HG03342 (cell line): ENCODE data around the gene CELF5.
"Not testable (repeated sequence)": the region's sequence is repeated elsewhere in the genome, so short reads cannot be mapped to it uniquely, and the experiment has no call there.

Source experiments
- ATAC-seq: cut with Tn5 transposase; IDR thresholded peaks from one replicate; pipeline ENCODE4 v1.9.1; 2021; ENCODE audit warnings: mild to moderate bottlenecking, moderate library complexity; ENCODE audit not compliant: unreplicated experiment

CELF5 gene

GRCh38 chr19:3316132-3316648 is 91.7 kb downstream of the CELF5 start:
- ATAC-seq = no peak

GRCh38 chr19:3316659-3317207 is 92.3 kb downstream of the CELF5 start:
- ATAC-seq = no peak

DNA sequence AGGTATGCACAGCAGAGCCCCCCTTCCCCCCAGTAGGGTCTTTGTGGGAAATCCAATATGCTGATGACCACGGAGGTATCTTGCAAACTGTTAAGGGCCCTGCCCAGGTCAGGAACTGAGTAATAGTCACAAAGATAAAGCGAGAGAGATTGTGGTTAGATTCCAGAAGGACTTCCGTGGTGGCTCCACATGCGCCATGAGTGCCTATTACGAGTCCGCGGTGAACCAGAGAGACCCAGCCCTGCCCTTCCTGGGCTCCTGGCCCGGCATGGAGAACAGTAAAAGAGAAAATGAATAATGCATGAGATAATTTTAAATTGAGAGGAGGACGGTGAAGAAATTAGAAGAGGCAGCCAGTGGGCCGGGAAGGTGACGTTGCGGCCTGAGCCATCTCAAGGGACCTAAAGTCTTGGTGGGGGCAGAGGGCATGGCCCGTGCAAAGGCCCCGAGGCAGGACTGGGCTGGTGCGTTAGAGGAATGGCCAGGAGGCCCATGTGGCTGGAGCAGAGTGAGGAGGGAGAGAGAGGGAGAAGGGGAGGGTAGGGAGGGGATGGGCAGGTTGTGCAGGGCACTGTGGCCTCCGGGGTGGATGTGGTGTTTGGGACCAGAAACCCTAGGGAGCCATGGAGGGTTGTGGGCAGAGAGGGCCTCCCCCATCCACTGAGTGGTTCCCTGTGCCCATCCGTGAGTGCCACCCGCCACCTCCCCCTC is 95.3 kb downstream of the CELF5 start:
- ATAC-seq = no peak

DNA sequence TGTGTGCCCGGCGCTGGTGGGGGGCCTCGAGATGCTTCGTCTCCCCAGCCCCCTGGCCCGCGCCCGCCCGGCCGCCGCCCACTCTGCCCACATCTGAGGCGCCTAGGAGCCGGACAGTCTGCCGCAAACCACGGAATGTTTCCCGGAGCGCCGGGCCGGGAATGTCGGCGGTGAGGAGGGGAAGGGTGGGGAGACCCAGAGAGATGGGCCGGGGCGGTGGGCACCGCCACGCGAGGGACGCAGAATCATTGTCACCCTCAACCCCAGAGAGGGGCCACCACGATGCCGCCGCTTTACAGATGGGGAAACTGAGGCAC is 95.9 kb downstream of the CELF5 start:
- ATAC-seq = no peak

- no peak for ATAC-seq
These were observed 96.4 kb downstream of the CELF5 start for GRCh38 chr19:3320853-3321252.

- no peak for ATAC-seq
These were observed 97.2 kb downstream of the CELF5 start for GRCh38 chr19:3321696-3322095.

DNA sequence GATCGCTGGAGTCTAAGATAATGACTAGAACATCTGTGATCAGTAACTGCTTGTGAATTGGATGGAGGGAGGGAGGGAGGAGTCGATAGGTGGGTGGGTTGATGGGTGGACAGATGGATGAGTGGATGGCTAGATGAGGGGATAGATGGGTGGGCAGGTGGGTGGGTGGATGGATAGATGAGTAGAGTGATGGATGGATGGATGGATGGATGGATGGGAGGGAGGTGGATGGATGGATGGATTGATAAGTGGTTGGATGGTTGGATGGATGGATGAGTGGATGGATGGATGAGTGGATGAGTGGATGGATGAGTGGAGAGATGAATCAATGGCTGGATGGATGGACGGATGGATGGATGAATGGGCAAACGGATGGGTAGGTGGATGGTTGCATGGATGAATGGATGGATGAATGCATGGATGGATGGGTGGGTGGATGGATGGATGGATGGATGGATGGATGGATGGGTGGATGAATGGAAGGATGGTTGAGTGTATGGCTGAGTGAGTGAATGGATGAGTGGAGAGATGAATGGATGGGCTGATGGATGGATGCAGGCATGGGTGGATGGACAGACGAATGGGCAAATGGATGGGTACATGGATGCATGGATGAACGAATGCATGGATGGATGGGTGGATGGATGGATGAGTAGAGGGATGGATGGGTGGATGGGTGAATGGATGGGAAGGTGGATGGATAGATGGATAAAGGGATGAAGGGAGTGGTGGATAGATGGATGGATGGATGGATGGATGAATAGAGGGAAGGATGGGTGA is 97.9 kb downstream of the CELF5 start:
- no peak for ATAC-seq

DNA sequence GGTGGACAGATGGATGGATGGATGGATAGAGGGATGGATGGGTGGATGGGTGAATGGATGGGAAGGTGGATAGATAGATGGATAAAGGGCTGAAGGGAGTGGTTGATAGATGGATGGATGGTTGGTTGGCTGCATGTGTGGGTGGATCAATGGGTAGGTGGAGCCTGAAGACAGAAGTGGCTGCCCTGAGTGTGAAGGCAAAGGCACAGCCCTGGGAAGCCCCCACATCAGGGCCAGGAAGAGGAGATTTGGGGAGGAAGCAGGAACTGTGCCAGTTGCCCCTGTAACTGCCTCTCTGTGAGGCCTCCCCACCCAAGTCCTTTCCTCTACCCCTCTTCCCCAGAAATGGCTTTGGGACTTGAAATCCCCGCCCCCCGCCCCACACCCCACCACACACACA is 98.6 kb downstream of the CELF5 start:
- no peak for ATAC-seq

GRCh38 chr19:3323658-3324057 is 99.2 kb downstream of the CELF5 start:
- no peak for ATAC-seq

DNA sequence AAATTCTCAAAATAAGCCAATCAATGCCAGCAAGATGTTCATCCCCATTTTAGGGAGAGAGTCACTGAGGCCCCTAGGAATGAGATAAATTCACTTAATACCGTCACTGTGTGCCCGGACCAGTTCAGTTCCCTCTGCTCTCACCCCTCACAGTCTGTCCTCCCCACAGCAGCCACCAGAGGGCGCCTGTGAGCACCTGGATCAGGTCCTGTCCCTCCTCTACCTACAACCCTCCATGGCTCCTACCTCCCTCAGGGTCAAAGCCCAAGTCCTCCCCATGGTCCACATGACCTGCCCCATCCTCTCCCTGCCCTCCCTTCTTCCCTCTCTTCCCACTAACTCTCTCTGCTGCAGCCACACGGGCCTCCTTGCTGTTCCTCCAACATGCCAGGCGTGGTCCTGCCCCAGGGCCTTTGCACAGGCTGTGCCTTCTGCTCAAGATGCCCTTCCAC is 100.0 kb downstream of the CELF5 start:
- ATAC-seq = no peak

- no peak for ATAC-seq
These were observed 101.0 kb downstream of the CELF5 start for GRCh38 chr19:3325451-3325850.

DNA sequence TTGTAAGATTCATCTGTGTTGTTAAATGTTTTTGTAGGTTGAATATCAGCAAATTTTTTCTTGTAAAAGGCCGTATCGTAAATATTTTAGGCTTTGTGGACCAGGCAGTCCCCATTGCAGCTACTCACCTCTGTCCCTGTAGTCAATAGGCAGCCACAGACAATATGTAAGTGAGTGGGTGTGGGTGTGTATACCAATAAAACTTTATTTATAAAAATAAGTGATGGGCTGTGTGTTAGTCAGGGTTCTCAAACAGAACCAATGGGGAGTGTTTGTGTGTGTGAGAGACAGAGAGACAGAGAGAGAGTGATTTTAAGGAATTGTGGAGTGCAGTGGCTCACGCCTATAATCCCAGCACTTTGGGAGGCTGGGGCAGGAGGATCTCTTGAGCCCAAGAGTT is 104.3 kb downstream of the CELF5 start:
- no peak for ATAC-seq

DNA sequence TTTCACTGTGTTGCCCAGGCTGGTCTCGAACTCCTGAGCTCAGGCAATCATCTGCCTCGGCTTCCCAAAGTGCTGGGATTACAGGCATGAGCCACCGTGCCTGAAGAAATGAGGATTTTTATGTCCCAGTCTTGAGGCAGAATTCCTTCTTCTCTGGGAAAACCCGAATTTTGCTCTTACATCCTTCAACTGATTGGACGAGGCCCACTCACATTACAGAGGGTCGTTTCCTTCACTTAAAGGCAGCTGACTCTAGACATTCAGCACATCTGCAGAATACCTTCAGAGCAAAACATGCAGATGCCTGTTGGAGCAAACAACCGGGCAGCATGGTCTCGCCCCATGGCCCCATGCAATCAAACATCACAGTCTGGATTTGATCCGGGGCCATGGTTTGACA is 105.6 kb downstream of the CELF5 start:
- no peak for ATAC-seq

DNA sequence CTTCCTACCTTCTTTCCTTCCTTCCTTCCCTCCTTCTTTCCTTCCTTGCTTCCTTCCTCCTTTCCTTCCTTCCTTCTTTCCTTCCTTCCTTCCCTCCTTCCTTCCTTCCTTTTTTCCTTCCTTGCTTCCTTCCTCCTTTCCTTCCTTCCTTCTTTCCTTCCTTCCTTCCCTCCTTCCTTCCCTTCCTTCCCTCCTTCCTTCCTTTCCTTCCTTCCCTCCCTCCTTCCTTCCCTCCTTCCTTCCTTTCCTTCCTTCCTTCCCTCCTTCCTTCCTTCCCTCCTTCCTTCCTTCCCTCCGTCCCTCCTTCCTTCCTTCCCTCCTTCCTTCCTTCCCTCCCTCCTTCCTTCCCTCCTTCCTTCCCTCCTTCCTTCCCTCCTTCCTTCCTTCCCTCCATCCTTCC is 107.8 kb downstream of the CELF5 start:
- ATAC-seq = not testable (repeated sequence)

DNA sequence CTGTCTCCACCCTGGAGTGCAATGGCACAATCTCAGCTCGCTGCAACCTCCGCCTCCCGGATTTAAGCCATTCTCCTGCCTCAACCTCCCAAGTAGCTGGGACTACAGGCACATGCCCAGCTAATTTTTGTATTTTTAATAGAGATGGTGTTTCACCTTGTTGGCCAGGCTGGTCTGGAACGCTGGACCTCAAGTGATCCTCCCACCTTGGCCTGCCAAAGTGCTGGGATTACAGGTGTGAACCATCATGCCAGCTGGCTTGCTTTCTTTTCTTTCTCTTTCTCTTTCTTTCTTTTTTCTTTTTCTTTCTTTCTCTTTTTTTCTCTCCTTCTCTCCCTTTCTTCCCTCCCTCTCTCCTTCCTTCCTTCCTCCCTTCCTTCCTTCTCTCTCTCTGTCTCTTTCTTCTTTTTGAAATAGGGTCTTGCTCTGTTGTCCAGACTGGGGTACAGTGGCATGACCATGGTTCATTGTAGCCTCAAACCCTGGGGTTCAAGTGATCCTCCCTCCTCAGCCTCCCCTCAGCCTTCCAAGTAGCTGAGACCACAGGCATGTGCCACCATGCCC is 108.6 kb downstream of the CELF5 start:
- no peak for ATAC-seq

DNA sequence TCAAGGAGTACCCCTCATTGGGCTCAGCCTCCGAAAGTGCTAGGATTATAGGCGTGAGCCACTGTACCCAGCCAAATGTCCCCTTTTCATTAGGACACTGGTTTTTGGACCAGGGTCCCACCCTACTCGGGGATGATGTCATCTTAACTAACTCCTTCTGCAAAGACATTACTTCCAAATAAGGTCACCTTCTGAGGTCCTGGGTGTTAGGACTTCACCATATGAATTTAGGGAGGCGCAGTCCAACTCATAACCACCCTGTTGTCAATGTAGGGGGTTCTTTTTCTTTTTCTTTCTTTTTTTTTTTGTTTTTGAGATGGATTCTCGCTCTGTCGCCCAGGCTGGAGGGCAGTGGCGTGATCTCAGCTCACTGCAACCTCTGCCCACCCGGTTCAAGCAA is 109.2 kb downstream of the CELF5 start:
- no peak for ATAC-seq

DNA sequence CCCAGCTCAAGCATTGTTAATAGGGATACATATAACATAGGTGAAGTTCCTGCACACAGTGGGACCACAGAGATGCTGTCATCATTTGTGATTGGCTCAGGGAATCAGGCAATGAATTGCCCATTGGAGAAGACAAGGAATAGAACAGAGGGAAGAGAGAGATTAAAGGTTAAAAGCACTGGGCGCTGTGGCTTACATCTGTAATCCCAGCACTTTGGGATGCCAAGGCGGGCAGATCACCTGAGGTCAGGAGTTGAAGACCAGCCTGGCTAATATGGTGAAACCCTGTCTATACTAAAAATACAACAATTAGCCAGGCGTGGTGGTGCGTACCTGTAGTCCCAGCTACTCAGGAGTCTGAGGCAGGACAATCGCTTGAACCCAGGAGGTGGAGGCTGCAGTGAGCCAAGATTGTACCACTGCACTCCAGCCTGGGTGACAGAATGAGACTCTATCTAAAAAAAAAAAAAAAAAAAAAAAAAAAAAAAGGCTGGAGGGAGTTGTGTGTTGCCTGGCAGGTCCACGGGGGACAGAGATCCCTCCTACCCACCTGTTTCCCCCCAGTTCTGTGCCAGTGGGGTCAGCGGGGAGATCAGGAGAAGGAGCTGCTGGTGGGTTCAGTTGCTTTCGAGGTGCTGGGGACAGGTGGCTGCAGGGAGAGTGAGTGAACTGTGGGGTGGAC is 110.4 kb downstream of the CELF5 start:
- ATAC-seq = not testable (repeated sequence)

- ATAC-seq = no peak
These were observed 111.2 kb downstream of the CELF5 start for GRCh38 chr19:3335431-3336350.

GRCh38 chr19:3336351-3336679 is 111.9 kb downstream of the CELF5 start:
- ATAC-seq = no peak
